Osteocyte (in vitro differentiated cells): Measurements from ENCODE around the gene WDR3. TPM values are rescaled to one million over a fixed set of nuclear protein-coding genes. Genes with fewer than 3 reads are reported as not detected.

Source experiments
- DNase-seq: peaks from one replicate; pipeline ENCODE4 v3.0.0; 2021; ENCODE audit warnings: mixed read lengths; ENCODE audit not compliant: unreplicated experiment; ENCODE audit errors: extremely low spot score
- H3K27ac Mint-ChIP-seq: one replicate; pipeline ENCODE4 v1.8.0; 2021; ENCODE audit warnings: mild to moderate bottlenecking, mixed read lengths; ENCODE audit not compliant: unreplicated experiment
- H3K27me3 Mint-ChIP-seq: one replicate; pipeline ENCODE4 v1.8.0; 2021; ENCODE audit warnings: mixed read lengths; ENCODE audit not compliant: unreplicated experiment
- H3K36me3 Mint-ChIP-seq: one replicate; pipeline ENCODE4 v1.8.0; 2021; ENCODE audit warnings: mixed read lengths; ENCODE audit not compliant: unreplicated experiment
- H3K4me1 Mint-ChIP-seq: one replicate; pipeline ENCODE4 v1.8.0; 2021; ENCODE audit warnings: mixed read lengths; ENCODE audit not compliant: unreplicated experiment
- H3K4me3 Mint-ChIP-seq: one replicate; pipeline ENCODE4 v1.8.0; 2021; ENCODE audit warnings: mild to moderate bottlenecking, moderate library complexity, mixed read lengths; ENCODE audit not compliant: unreplicated experiment
- H3K9me3 Mint-ChIP-seq: one replicate; pipeline ENCODE4 v1.8.0; 2021; ENCODE audit warnings: mixed read lengths; ENCODE audit not compliant: unreplicated experiment
- long read RNA-seq: library from polyadenylated mRNA; unstranded; transcript quantifications from one replicate; pipeline ENCODE4 v2.0.0, GENCODE V29; 2021
- total RNA-seq: library from RNA; stranded (reverse); gene quantifications from 2 replicates; pipeline ENCODE4 v1.2.1, GENCODE V29; 2021
- TF ChIP-seq, protein P1 (sequence below): fragments of 200-600 bp; sonication (generic); IDR thresholded peaks from 2 replicates; pipeline ENCODE4 v1.5.0; 2021; ENCODE audit warnings: antibody characterized with exemption, mild to moderate bottlenecking, moderate library complexity

Gene WDR3
- 24.0 TPM in 2 replicates for total RNA-seq
- long read RNA-seq, full-length matches to known transcripts: 77 of 153 reads
- long read RNA-seq, partial matches to known transcripts: 45 of 153 reads
- long read RNA-seq, other reads (novel, unspliced or antisense): 31 of 153 reads

DNA sequence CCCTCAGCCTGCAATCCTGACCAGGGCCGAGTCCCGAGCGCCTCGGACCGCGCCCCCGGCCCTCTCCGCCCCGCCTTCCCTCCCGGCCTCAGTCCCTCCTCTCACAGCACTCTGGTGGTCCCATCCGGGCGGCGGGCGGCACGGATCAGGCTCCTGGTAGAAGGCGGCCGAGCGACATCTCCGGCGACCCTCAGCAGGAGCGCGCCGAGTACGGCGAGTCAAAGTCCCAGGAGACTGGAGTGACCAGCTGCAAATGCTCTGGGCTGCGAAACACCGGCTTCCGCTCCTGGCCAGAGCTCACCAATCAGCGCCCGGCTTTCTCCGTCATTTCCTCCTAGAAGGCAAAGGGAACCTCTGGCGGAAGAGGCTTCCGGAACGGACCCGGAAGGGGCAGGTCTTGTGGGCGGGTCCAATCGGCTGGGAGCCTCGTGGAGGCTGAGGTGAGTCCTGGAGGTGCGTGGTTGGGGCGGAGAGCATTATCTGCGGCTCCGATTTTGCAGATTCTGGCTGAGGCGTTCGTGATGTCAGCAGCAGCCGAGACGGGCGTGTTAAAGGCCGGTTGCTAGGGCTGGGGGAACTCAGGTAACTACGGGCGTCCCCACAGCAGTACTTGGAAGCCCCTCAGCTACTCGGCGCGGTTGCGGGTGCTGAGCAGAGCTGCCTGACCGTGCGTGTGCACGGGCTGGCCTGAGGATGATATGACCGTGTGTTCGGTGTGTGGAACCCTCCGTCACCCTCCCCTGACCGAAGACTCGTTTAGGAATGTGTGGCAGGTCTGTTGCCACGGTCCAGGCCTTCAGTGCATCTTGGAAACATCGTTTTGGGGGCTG, at the start of gene WDR3, which contains the start of gene GDAP2:
WDR3 (plus strand) TSS at position 397 of the 830 bp plus-strand sequence. CDS start 3,581 bp downstream, outside the sequence.
GDAP2 (minus strand) TSS at position 279 of the 830 bp plus-strand sequence. CDS start 9,264 bp downstream, outside the sequence.
- peak; percentile 97 for DNase-seq
- peaks cover 29% of the 10 kb centered on the region for H3K4me1 Mint-ChIP-seq
- TF ChIP-seq, protein P1, sequence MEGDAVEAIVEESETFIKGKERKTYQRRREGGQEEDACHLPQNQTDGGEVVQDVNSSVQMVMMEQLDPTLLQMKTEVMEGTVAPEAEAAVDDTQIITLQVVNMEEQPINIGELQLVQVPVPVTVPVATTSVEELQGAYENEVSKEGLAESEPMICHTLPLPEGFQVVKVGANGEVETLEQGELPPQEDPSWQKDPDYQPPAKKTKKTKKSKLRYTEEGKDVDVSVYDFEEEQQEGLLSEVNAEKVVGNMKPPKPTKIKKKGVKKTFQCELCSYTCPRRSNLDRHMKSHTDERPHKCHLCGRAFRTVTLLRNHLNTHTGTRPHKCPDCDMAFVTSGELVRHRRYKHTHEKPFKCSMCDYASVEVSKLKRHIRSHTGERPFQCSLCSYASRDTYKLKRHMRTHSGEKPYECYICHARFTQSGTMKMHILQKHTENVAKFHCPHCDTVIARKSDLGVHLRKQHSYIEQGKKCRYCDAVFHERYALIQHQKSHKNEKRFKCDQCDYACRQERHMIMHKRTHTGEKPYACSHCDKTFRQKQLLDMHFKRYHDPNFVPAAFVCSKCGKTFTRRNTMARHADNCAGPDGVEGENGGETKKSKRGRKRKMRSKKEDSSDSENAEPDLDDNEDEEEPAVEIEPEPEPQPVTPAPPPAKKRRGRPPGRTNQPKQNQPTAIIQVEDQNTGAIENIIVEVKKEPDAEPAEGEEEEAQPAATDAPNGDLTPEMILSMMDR: no peak
- H3K4me3 Mint-ChIP-seq: peak within 1 kb of the TSS; percentile 94
- H3K27ac Mint-ChIP-seq: peak within 1 kb of the TSS; percentile 96
- H3K27me3 Mint-ChIP-seq: no peaks in the 10 kb centered on the region
- no peaks in the 10 kb centered on the region for H3K9me3 Mint-ChIP-seq
- H3K36me3 Mint-ChIP-seq: peaks cover 4% of the 10 kb centered on the region

DNA sequence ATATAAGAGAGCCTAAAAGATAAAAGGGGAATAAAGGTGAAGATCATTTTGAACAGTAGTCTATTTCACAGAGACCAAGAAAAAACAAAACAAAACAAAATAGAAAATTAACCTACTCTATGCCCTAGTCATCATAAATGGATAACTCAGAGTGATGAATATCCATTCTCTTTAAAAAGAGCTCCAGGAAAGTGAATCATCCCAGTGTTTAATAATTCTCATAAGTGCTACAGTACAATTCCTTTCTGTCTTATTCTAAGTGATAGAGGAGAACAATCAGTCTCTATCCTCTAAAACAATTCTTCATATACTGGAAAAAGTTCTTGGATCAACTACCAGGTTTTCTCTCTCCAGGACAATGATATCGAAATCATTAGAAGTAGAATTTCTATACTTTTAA, 45.9 kb upstream of the WDR3 start:
- H3K4me1 Mint-ChIP-seq: peaks cover 4% of the 10 kb centered on the region
- H3K27me3 Mint-ChIP-seq: no peaks in the 10 kb centered on the region
- DNase-seq: no peak
- H3K36me3 Mint-ChIP-seq: peaks cover 19% of the 10 kb centered on the region
- H3K27ac Mint-ChIP-seq: no peak overlapping the region
- H3K4me3 Mint-ChIP-seq: no peak overlapping the region
- no peaks in the 10 kb centered on the region for H3K9me3 Mint-ChIP-seq
- TF ChIP-seq, protein P1: no peak

- no peak overlapping the region for H3K27ac Mint-ChIP-seq
- no peak overlapping the region for H3K4me3 Mint-ChIP-seq
- DNase-seq: no peak
- H3K4me1 Mint-ChIP-seq: peaks cover 4% of the 10 kb centered on the region
- TF ChIP-seq, protein P1: no peak
- H3K27me3 Mint-ChIP-seq: no peaks in the 10 kb centered on the region
- no peaks in the 10 kb centered on the region for H3K9me3 Mint-ChIP-seq
- peaks cover 11% of the 10 kb centered on the region for H3K36me3 Mint-ChIP-seq
Observed at GRCh38 chr1:117886101-117886795, 43.3 kb upstream of the WDR3 start.

DNA sequence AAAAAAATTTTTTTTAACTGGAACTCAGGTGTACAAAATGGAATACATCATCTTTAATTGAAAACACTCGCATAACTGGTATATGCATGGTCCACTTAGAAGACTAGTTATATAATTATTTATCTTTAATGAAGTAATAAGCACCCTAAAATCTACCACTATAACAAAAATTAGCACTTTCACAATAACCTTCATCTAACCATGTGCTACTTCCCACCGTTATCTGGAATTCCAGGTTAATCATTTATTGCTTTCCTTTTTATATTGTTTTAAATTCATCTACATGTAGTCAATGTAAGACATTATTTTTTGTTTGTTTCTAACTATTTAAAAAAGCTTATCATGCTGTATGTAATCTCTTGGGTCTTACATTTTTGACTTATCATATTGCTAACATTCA, 39.1 kb upstream of the WDR3 start:
- H3K4me3 Mint-ChIP-seq: no peak overlapping the region
- TF ChIP-seq, protein P1: no peak

GRCh38 chr1:117892512-117892911, 37.0 kb upstream of the WDR3 start:
- no peak for DNase-seq
- H3K27me3 Mint-ChIP-seq: no peaks in the 10 kb centered on the region
- no peak overlapping the region for H3K27ac Mint-ChIP-seq
- H3K36me3 Mint-ChIP-seq: peaks cover 6% of the 10 kb centered on the region
- no peaks in the 10 kb centered on the region for H3K9me3 Mint-ChIP-seq
- H3K4me3 Mint-ChIP-seq: no peak overlapping the region
- TF ChIP-seq, protein P1: no peak
- H3K4me1 Mint-ChIP-seq: no peaks in the 10 kb centered on the region

More for the DNA sequence above, 39.1 kb upstream of the WDR3 start:
- Mint-ChIP-seq H3K27ac (no peak overlapping the region), H3K27me3 (no peaks in the 10 kb centered on the region), H3K4me1 (peaks cover 4% of the 10 kb centered on the region), H3K9me3 (no peaks in the 10 kb centered on the region), H3K36me3 (peaks cover 3% of the 10 kb centered on the region)
- DNase-seq: no peak
